ENCODE measurements around the gene PIP5K1A.

PIP5K1A gene

GRCh38 chr1:151286619-151287340 is 88.4 kb downstream of the PIP5K1A start:
- Histone ChIP-seq H3K4me3 (no peak overlapping the region), H3K4me1 (peaks cover 36 to 64% (median 57%) of the 10 kb centered on the region in 10 experiments), H3K9me3 (replicated peaks in 1 of 11) (no peaks in the 10 kb centered on the region), H3K27ac (peak overlapping the region in 1 of 11 experiments; percentile 32; a peak in 1 of 22 replicates), H4K20me1 (peaks cover 60 to 86% (median 81%) of the 10 kb centered on the region in 11 experiments), H3K27me3 (no peaks in the 10 kb centered on the region), H3K4me2 (no peak overlapping the region), H3K36me3 (peaks cover 68 to 74% (median 70%) of the 10 kb centered on the region in 11 experiments), H3K9ac (peak overlapping the region in 1 of 11 experiments; percentile 30; a peak in 1 of 22 replicates)
- TF ChIP-seq Cebpa-rat (IDR thresholded peaks at IDR 0.05) = no peak

GRCh38 chr1:151287341-151287699 is 89.0 kb downstream of the PIP5K1A start:
- Histone ChIP-seq H3K27me3 (no peaks in the 10 kb centered on the region), H3K9me3 (replicated peaks in 1 of 11) (no peaks in the 10 kb centered on the region), H3K4me3 (no peak overlapping the region), H3K4me1 (peaks cover 41 to 69% (median 62%) of the 10 kb centered on the region in 10 experiments), H4K20me1 (peaks cover 60 to 91% (median 81%) of the 10 kb centered on the region in 11 experiments), H3K4me2 (no peak overlapping the region), H3K9ac (no peak overlapping the region), H3K27ac (no peak overlapping the region), H3K36me3 (peaks cover 68 to 80% (median 76%) of the 10 kb centered on the region in 11 experiments)
- TF ChIP-seq Cebpa-rat (IDR thresholded peaks at IDR 0.05) = no peak

- peaks cover 63 to 97% (median 82%) of the 10 kb centered on the region in 11 experiments for H4K20me1 ChIP-seq
- TF ChIP-seq Cebpa-rat (IDR thresholded peaks at IDR 0.05) = no peak
- H3K4me3 ChIP-seq = no peak overlapping the region
- H3K27me3 ChIP-seq = no peaks in the 10 kb centered on the region
- no peak overlapping the region for H3K27ac ChIP-seq
- peaks cover 72 to 86% (median 79%) of the 10 kb centered on the region in 11 experiments for H3K36me3 ChIP-seq
- no peak overlapping the region for H3K9ac ChIP-seq
- no peaks in the 10 kb centered on the region for H3K9me3 ChIP-seq (replicated peaks in 1 of 11)
- H3K4me1 ChIP-seq = peaks cover 48 to 75% (median 68%) of the 10 kb centered on the region in 10 experiments
- peak overlapping the region in 6 of 11 experiments; percentile 58 to 75 (median 66); a peak in 4 of 22 replicates for H3K4me2 ChIP-seq
Measured at GRCh38 chr1:151287767-151288500, 89.6 kb downstream of the PIP5K1A start.

GRCh38 chr1:151288502-151288901 is 90.2 kb downstream of the PIP5K1A start:
- peaks cover 76 to 92% (median 85%) of the 10 kb centered on the region in 11 experiments for H3K36me3 ChIP-seq

GRCh38 chr1:151289080-151289935 is 91.0 kb downstream of the PIP5K1A start:
- no peak overlapping the region; a peak in 1 of 20 replicates for H3K4me3 ChIP-seq
- peaks cover 51 to 75% (median 68%) of the 10 kb centered on the region in 10 experiments for H3K4me1 ChIP-seq
- no peak for TF ChIP-seq Cebpa-rat (IDR thresholded peaks at IDR 0.05)
- H3K9ac ChIP-seq = peak overlapping the region; percentile 11 to 60 (median 50); a peak in 15 of 22 replicates
- peak overlapping the region; percentile 42 to 75 (median 61) for H3K4me2 ChIP-seq
- H3K27me3 ChIP-seq = no peaks in the 10 kb centered on the region
- peaks cover 84 to 97% (median 93%) of the 10 kb centered on the region in 11 experiments for H3K36me3 ChIP-seq
- peaks cover 55 to 97% (median 78%) of the 10 kb centered on the region in 11 experiments for H4K20me1 ChIP-seq
- peak overlapping the region in 8 of 11 experiments; percentile 17 to 61 (median 45); a peak in 14 of 22 replicates for H3K27ac ChIP-seq
- no peaks in the 10 kb centered on the region for H3K9me3 ChIP-seq (replicated peaks in 1 of 11)

More at GRCh38 chr1:151288502-151288901, 90.2 kb downstream of the PIP5K1A start:
- peaks cover 51 to 75% (median 68%) of the 10 kb centered on the region in 10 experiments for H3K4me1 ChIP-seq
- H3K27me3 ChIP-seq = no peaks in the 10 kb centered on the region
- peak overlapping the region in 9 of 11 experiments; percentile 19 to 75 (median 61); a peak in 15 of 22 replicates for H3K4me2 ChIP-seq
- peak overlapping the region in 2 of 11 experiments; percentile 34 to 56; a peak in 2 of 22 replicates for H3K27ac ChIP-seq
- peaks cover 63 to 97% (median 83%) of the 10 kb centered on the region in 11 experiments for H4K20me1 ChIP-seq
- H3K4me3 ChIP-seq = no peak overlapping the region
- no peaks in the 10 kb centered on the region for H3K9me3 ChIP-seq (replicated peaks in 1 of 11)
- TF ChIP-seq Cebpa-rat (IDR thresholded peaks at IDR 0.05) = no peak
- H3K9ac ChIP-seq = peak overlapping the region in 3 of 11 experiments; percentile 6 to 60 (median 55); a peak in 2 of 22 replicates

- peak overlapping the region in 8 of 11 experiments; percentile 17 to 61 (median 50); a peak in 14 of 22 replicates for H3K27ac ChIP-seq
- H4K20me1 ChIP-seq = peaks cover 47 to 97% (median 70%) of the 10 kb centered on the region in 11 experiments
- no peak for TF ChIP-seq Cebpa-rat (IDR thresholded peaks at IDR 0.05)
- H3K36me3 ChIP-seq = peaks cover 85 to 97% (median 95%) of the 10 kb centered on the region in 11 experiments
- H3K9ac ChIP-seq = peak overlapping the region in 10 of 11 experiments; percentile 37 to 60 (median 50); a peak in 14 of 22 replicates
- no peaks in the 10 kb centered on the region for H3K9me3 ChIP-seq (replicated peaks in 1 of 11)
- H3K4me3 ChIP-seq = no peak overlapping the region; a peak in 1 of 20 replicates
- H3K4me1 ChIP-seq = peaks cover 50 to 75% (median 70%) of the 10 kb centered on the region in 10 experiments
- no peaks in the 10 kb centered on the region for H3K27me3 ChIP-seq
- H3K4me2 ChIP-seq = peak overlapping the region; percentile 42 to 75 (median 61)
Measured at GRCh38 chr1:151289991-151290708, 91.8 kb downstream of the PIP5K1A start.

- H3K4me1 ChIP-seq = peaks cover 50 to 79% (median 76%) of the 10 kb centered on the region in 10 experiments
- no peak overlapping the region for H3K4me3 ChIP-seq
- H3K9me3 ChIP-seq (replicated peaks in 1 of 11) = no peaks in the 10 kb centered on the region
- no peaks in the 10 kb centered on the region for H3K27me3 ChIP-seq
- H3K4me2 ChIP-seq = peak overlapping the region in 8 of 11 experiments; percentile 12 to 75 (median 60); a peak in 16 of 22 replicates
- peaks cover 44 to 97% (median 64%) of the 10 kb centered on the region in 11 experiments for H4K20me1 ChIP-seq
- H3K27ac ChIP-seq = peak overlapping the region in 8 of 11 experiments; percentile 26 to 61 (median 50); a peak in 15 of 22 replicates
- H3K9ac ChIP-seq = peak overlapping the region in 7 of 11 experiments; percentile 30 to 54 (median 40); a peak in 7 of 22 replicates
- TF ChIP-seq Cebpa-rat (IDR thresholded peaks at IDR 0.05) = no peak
- peaks cover 85 to 97% (median 95%) of the 10 kb centered on the region in 11 experiments for H3K36me3 ChIP-seq
Measured at GRCh38 chr1:151290709-151291303, 92.5 kb downstream of the PIP5K1A start.
